Neural progenitor cell (in vitro differentiated cells): ENCODE data around the gene EGFR.

Experiments
- CTCF ChIP-seq: fragments of 200-600 bp; sonication (generic); IDR thresholded peaks from 2 replicates; pipeline ENCODE4 v1.5.1; 2017; ENCODE audit warnings: antibody characterized with exemption, mild to moderate bottlenecking
- EZH2phosphoT487 ChIP-seq: fragments of 200-600 bp; sonication (generic); IDR thresholded peaks from 2 replicates; pipeline ENCODE4 v1.6.1; 2017; ENCODE audit warnings: antibody characterized with exemption

DNA sequence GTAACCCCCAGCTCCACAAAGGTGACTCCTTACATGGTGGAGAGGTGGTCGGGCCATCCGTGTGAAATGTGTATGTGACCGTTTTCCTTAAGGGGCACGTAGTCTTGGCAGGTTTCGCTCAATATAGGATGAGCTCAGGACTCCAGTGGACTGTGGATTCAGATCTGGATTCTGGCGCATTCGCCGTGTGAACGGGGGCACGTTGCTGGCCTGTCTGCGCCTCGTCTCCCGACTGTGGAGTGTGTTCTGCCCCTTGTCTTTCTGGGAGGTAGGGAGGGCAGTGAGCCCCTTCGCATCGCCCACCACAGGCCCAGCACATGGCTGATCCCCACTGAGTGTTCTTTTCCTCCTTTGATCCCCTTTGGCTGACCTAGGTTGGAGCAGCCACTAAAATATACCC is 165.1 kb downstream of the EGFR start:
- no peak for TF ChIP-seq CTCF
- TF ChIP-seq EZH2phosphoT487, result no peak
